Measurements from ENCODE around the gene MARCHF3.

GRCh38 chr5:126938466-126938865 lies 91.9 kb downstream of the MARCHF3 start:
- TF ChIP-seq CTCF (IDR thresholded peaks at IDR 0.05), result no peak
- TF ChIP-seq POLR2A (IDR thresholded peaks at IDR 0.05), result no peak
